AG04450 (cell line): ENCODE measurements around the gene IDH3A. TPM values are rescaled to one million over a fixed set of nuclear protein-coding genes. Genes with fewer than 3 reads are reported as not detected.

Source experiments
- CTCF ChIA-PET: fragments of 300-600, 350-600 bp; formaldehyde crosslinking; extraction: SDS; loops from one replicate; lab custom pipeline; 2022; ENCODE audit warnings: antibody characterized with exemption, inconsistent platforms; lab: Charles Lee
- POLR2A ChIA-PET: fragments of 350-600 bp; formaldehyde crosslinking; extraction: SDS; loops from one replicate; lab custom pipeline; 2021; ENCODE audit warnings: antibody characterized with exemption, inconsistent platforms; lab: Yijun Ruan, JAX
- DNase-seq: peaks from one replicate; pipeline ENCODE4 v3.0.0-alpha.2; 2011; ENCODE audit warnings: low read depth, low spot score
- H3K27ac ChIP-seq: one replicate; pipeline ENCODE4 v1.5.1; 2012; ENCODE audit warnings: low read depth, low read length, control low read depth
- H3K27me3 ChIP-seq: one replicate; pipeline ENCODE4 v1.6.0; 2012; ENCODE audit warnings: low read length; ENCODE audit not compliant: control insufficient read depth, insufficient read depth
- H3K4me3 ChIP-seq: 2 replicates; pipeline ENCODE4 v1.5.1; 2011; ENCODE audit warnings: mild to moderate bottlenecking, low read depth, low read length, control low read depth
- H3K9me3 ChIP-seq: 2 replicates; pipeline ENCODE4 v1.5.1; 2012; ENCODE audit warnings: low read length; ENCODE audit not compliant: control insufficient read depth, insufficient read depth
- CTCF ChIP-seq: IDR thresholded peaks from 2 replicates; pipeline ENCODE4 v1.5.1; 2011; ENCODE audit warnings: low read depth, low read length, control low read depth, inconsistent platforms
- polyA plus RNA-seq: library from polyadenylated mRNA; depleted of rRNA; stranded (reverse); fragments of >200 nt; gene quantifications from 2 replicates; pipeline ENCODE4 v1.2.3, GENCODE V29; 2011

The IDH3A gene
- polyA plus RNA-seq, 1 experiment: 69.1 TPM

- DNase-seq: no peak
- ChIA-PET CTCF (no interaction called here), POLR2A (no interaction called here)
- Histone ChIP-seq H3K27ac (no peak overlapping the region), H3K27me3 (peaks cover 10% of the 10 kb centered on the region), H3K4me3 (no peak overlapping the region), H3K9me3 (no peaks in the 10 kb centered on the region)
- no peak for TF ChIP-seq CTCF
Observed at GRCh38 chr15:78212546-78213424, 63.6 kb downstream of the IDH3A start.

DNA sequence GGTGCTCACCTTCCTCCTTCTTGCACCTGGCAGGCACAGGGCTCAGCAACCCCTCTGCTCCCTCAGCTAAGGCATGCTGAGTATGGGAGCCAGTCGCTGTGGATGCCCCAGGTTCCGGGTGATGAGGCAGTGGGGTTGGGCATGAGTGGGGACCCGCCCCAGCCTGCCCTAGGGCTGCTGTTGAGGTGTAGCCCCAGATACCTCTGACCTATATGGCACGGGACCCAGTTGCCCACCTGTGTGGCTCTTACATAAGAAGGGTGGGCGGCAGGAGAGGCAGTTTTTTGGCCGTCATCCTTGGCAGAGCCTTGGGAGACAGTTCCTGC lies 64.2 kb downstream of the IDH3A start:
- DNase-seq: no peak
- no peak for TF ChIP-seq CTCF
- no peak overlapping the region for H3K4me3 ChIP-seq
- POLR2A ChIA-PET: no interaction called here
- H3K27ac ChIP-seq: no peak overlapping the region
- CTCF ChIA-PET: no interaction called here
- no peaks in the 10 kb centered on the region for H3K9me3 ChIP-seq
- H3K27me3 ChIP-seq: peaks cover 10% of the 10 kb centered on the region

GRCh38 chr15:78213956-78214355 lies 64.8 kb downstream of the IDH3A start:
- Histone ChIP-seq H3K27me3 (peaks cover 10% of the 10 kb centered on the region), H3K27ac (no peak overlapping the region), H3K9me3 (no peaks in the 10 kb centered on the region), H3K4me3 (no peak overlapping the region)
- TF ChIP-seq CTCF: no peak
- ChIA-PET POLR2A (no interaction called here), CTCF (no interaction called here)
- no peak for DNase-seq

GRCh38 chr15:78216276-78217104 lies 67.3 kb downstream of the IDH3A start:
- no peaks in the 10 kb centered on the region for H3K9me3 ChIP-seq
- POLR2A ChIA-PET: no interaction called here
- H3K27me3 ChIP-seq: peaks cover 8% of the 10 kb centered on the region
- CTCF ChIA-PET: interaction anchor here (0.6 kb wide), 1 partner anchor 103 kb away, joined by 3 read pairs; no protein-coding TSS in a partner anchor
- no peak for TF ChIP-seq CTCF
- no peak overlapping the region for H3K4me3 ChIP-seq
- H3K27ac ChIP-seq: no peak overlapping the region
- DNase-seq: no peak

DNA sequence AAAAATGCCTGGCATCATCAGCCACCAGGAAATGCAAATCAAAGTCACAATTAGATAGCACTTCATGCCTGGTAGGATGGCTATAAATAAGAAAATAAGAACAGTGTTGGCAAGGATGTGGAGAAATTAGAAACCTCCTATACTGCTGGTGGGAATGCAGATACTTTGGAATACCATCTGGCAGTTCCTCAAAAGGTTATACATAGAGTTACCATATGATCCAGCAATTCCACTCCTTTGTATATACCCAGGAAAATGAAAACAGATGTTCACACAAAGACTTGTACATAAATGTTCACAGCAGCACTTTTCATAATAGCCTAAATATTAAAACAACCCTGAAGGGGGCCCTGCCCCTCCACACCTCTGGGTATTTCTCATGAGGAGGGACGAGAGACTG lies 71.6 kb downstream of the IDH3A start:
- Histone ChIP-seq H3K9me3 (no peaks in the 10 kb centered on the region; the same call in 1 of the 2 replicates), H3K4me3 (no peak overlapping the region), H3K27ac (no peak overlapping the region), H3K27me3 (no peaks in the 10 kb centered on the region)
- ChIA-PET POLR2A (no interaction called here), CTCF (no interaction called here)
- DNase-seq: no peak
- TF ChIP-seq CTCF: no peak
